SK-N-MC (cell line): ENCODE data around the gene NRIP3.

Experiments
- EZH2 ChIP-seq: fragments of 200-600 bp; sonication (generic); IDR thresholded peaks from one replicate; pipeline ENCODE4 v1.6.1; 2017; ENCODE audit warnings: antibody characterized with exemption
- POLR2AphosphoS5 ChIP-seq: IDR thresholded peaks from 2 replicates; pipeline ENCODE4 v1.6.1; 2012; ENCODE audit warnings: mild to moderate bottlenecking, low read depth, low read length, borderline replicate concordance

DNA sequence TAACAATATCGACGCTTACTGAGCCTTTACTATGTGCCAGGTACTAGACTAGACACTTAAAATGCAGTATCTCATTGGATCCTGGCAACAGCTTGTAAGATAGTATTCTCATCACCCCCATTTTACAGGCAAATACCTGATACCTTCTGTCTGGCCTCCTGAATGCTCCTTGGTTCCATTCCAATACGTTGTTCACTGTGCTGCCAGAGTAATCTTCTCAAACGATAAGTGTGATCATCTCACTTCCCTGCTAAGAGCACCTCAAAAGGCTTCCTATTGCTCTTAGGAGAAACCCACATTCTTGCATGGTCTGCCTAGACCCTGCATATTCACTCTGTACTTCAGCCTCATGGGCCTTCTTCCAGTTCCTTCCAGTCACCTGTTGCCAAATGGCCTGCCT is 1.3 kb upstream of the NRIP3 start:
- TF ChIP-seq POLR2AphosphoS5 (no peak), EZH2 (no peak)
